CD4-positive, alpha-beta T cell treated with Interleukin-15 for 1 hour (primary cell): Measurements from ENCODE around the gene IL17RC.
"Not testable (repeated sequence)": the region's sequence is repeated elsewhere in the genome, so short reads cannot be mapped to it uniquely, and the experiment has no call there.

Experiments
- DNase-seq: peaks from one replicate; pipeline ENCODE4 v3.0.0-alpha.2; 2020

The IL17RC gene

GRCh38 chr3:9895715-9896114, 21.2 kb upstream of the IL17RC start:
- not testable (repeated sequence) for DNase-seq

DNA sequence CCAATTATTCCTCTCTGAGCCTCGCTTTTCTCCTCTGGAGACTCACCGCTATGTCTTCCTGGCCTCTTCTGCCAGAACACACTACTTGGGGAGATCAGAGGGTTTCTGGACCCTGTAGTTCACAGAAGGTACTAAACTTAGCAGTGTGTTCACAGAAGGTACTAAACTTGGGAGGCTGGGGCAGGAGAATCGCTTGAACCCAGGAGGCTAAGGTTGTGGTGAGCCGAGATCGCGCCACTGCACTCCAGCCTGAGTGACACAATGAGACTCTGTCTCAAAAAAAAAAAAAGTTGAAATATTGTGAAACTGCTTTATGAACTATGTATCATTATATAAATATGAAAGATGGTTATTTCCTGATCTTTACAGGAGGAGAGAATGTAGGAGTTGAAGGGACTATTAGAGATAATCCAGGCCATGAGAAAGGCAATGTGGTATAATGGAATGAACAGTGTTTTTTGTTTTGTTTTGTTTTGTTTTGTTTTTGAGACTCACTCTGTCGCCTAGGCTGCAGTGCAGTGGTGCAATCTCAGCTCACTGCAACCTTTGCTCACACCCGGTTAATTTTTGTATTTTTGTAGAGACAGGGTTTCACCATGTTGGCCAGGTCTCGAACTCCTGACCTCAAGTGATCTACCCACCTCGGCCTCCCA, 20.0 kb upstream of the IL17RC start:
- not testable (repeated sequence) for DNase-seq

GRCh38 chr3:9897408-9898372, 19.2 kb upstream of the IL17RC start:
- DNase-seq: no peak

DNA sequence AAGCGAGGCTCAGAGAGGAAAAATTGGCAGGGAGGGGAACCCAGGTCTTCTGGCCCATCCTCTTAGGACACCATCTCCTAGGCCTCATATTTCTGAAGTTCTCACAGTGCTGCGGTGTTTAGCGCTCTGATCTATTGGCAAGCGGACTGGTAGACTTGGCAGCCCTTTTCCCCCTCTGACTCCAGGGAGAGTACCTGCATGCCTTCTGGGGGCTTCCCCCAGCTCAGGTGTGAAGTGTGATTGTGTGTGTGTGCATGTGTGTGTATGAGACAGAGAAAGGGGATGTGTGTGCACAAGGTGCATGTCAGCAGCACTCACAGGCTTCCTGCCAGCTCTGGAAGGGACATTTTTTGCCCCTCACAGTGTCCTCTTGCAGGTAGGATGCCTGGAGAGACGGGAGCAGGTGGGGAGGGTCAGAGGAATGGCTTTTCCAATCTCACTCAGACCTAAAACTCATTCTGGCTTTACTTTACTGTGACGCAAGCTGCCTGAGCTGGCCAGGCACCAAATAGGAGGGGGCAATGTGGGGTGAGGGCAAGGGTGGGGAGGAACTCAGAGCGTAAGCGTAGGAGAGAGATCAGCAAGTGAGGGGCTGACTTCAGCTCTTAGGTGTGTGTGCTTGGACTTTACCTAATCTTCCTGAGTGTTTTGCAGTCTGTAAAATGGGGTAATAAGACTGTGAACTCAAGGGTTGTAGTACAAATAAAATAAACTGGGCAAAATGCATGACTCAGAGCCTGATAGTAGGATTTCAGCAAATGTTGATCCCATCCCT, 18.2 kb upstream of the IL17RC start:
- DNase-seq: no peak

GRCh38 chr3:9899289-9899791, 17.6 kb upstream of the IL17RC start:
- DNase-seq: no peak

DNA sequence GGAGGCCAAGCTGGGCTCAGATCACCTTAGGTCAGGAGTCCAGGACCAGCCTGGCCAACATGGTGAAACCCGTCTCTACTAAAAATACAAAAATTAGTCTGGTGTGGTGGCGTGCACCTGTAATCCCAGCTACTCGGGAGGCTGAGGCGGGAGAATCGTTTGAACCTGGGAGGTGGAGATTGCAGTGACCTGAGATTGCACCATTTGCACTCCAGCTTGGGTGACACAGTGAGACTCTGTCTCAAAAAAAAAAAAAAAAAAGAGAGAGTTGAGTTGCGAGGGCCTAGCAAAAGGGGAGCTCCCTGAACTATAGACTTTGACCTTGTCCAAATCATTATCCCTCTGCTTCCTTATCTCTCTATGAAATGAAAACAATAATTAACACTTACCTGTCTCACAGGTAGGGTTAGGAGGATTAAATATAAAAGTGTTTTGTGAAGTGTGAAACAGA, 15.9 kb upstream of the IL17RC start:
- DNase-seq: not testable (repeated sequence)

DNA sequence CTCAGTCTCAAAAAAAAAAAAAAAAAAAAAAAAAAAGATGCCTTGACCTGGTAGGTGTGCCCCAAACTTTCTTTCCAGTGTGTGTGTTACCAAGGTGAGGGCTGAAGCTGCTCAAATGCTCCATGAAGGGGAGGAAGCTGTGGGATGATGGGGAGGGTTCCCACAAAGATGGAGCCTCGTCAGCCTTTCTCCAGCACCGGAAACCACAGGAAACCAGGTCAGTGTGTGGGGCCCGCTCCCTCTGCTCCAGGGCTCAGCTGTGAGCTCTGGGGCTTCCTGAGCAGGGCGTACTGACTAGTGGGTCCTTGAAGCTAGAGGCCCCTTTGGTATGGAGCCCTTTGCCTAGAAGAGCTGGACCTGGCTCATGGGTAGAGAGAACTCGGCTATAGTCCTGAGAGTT, 14.9 kb upstream of the IL17RC start:
- DNase-seq: no peak

DNA sequence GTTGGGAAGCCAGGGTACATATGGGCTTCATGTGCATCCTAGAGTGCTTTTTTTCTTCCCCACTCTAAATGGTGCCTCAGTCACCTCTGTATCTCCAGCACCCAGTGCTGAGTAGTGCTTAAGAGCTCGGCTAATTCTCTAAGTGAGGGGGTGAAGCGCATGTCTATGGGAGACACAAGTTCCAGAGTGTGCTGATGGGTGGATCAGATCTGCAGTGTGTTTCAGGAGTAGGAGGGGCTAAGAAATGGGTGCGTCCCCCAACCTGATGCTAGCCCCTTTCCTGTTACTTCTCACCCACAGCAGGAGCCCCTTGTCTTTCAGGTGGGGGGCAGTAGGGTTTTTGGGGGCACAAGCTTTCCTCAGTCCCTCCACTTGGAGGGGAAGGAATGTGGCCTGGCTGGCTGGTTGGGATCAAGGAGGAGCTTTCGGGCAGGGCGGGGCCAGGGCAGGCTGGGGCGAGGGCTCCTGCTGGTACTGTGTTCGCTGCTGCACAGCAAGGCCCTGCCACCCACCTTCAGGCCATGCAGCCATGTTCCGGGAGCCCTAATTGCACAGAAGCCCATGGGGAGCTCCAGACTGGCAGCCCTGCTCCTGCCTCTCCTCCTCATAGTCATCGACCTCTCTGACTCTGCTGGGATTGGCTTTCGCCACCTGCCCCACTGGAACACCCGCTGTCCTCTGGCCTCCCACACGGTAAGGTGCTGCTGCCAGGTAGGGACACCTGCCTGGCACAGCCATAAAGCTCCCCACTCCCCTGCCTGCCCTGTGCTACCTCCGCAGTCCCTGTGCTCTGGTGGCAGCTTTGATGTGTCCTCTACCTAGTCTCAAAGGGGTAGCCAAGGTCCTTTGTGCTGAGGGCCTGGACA, 14.3 kb upstream of the IL17RC start, which contains the start of gene IL17RE:
Gene IL17RE, plus strand, starts transcription at position 477 of the 866 bp plus-strand sequence. Its CDS starts 85 bp downstream, at position 562.
- DNase-seq: no peak

DNA sequence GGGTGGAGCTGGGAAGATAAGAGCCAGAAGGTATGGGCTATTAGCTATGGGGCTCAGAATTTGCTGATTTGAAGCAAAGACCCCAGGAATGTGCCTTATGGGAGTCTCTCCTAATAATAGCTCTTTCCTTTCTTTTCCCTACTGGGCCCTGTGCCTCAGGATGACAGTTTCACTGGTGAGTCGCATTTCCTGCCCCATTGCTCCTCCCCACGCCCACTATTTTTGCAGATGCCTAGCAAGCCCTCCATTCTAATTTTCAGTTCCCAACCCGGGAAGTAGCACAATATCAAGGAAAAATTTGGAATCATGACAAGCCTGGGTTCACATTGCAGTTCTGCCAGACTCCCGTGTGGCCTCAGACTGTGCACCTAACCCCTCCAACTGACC, 13.7 kb upstream of the IL17RC start:
- no peak for DNase-seq

DNA sequence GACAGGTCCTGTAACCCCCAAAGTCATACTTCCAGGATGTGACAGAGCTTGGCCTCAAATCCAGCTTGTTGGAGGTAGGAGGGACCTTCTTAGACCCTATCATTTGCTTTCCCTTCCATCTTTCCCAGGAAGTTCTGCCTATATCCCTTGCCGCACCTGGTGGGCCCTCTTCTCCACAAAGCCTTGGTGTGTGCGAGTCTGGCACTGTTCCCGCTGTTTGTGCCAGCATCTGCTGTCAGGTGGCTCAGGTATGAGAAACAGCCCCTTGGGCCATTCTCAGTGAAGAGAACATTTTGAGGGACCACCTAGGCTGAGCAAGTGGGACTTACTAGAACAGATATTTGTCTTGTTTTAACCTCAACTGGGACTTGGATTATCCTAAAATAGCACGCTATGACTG, 13.0 kb upstream of the IL17RC start:
- no peak for DNase-seq

DNA sequence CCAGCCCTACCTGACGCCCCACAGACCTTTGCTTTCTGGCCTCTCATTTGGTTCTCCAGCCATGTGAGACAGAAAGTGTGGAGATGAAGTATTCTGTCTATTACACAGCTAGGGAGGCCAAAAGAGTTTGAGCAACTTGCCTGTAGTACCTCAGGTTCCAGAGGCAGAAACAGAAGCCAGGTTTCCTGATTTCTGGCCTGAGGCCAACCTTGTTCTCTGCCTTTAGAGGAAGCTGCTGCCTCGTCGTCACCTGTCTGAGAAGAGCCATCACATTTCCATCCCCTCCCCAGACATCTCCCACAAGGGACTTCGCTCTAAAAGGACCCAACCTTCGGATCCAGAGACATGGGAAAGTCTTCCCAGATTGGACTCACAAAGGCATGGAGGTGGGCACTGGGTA, 10.4 kb upstream of the IL17RC start:
- DNase-seq: no peak

DNA sequence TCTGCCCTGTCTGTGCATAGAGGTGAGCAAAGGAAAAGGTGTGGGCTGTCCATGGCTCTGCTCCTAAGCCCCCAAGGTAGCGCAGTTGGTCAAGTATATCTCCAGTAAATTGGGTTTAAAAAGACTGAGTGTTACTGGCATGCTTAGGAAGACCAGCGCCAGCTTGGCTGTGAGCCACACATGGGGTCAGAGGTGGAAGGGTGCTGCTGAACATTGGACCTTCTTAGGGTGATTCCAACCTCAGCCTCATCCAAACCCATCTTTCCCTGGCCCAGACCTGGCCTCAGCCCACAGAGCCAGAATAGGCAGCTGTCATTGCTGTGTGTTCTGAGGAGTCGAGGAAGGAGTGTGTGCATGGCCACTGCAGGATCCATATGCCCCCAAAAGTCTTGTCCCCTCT, 8.6 kb upstream of the IL17RC start:
- DNase-seq: no peak

GRCh38 chr3:9909221-9910013, 7.5 kb upstream of the IL17RC start:
- no peak for DNase-seq

DNA sequence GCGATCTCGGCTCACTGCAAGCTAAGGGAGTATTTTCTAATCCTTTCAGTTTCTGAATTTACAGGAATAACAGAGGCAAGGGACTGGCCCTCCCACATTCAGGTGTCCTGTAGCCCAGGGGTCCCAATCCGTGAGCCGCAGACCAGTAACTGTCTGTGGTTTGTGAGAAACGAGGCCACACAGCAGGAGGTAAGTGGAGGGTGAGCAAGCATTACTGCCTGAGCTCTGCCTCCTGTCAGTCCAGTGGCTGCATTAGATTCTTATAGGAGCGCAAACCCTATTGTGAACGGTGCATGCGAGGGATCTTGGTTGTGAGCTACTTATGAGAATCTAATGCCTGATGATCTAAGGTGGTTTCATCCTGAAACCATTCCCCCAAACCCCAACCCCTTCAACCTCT, 5.0 kb upstream of the IL17RC start:
- DNase-seq: no peak

- DNase-seq: no peak
Measured at GRCh38 chr3:9912294-9912935, 4.5 kb upstream of the IL17RC start.

DNA sequence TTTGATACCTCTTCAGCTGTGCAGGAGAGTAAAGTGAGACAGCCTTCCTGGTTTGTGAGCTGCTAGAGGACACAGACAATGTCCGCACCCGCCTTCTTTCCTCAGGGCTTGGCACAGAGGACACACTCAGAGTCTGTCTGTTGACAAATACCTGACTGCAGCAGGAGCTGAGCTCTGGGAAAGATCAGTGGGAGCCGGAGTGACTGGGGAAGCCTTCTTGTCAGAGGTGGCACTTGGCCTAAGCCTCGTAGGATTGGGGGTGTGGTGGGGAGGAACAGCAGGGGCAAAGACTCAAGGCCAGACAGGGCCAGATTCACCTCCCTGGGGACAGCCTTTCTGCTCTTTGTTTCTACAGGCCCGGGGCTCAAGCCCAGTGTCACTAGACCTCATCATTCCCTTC, 3.3 kb upstream of the IL17RC start:
- no peak for DNase-seq

DNA sequence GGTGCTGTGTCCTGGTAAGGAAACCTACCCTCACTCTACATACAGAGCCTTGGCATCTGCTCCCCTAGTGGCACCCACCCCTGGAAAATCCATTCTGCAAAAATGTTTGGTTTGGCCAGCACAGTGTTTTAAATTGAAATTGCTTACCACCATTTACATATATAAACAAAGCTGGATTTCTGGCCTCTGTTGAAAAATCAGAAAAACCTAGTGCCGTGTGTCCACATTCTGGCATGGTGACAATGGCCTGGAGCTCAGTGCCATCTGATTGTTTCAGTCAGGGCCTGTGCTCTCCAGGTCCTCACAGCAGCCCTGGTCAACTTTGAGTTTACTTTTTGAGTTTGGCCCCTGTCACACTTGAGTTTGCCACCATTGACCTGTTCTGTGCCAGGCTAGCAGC, 2.9 kb upstream of the IL17RC start:
- no peak for DNase-seq

DNA sequence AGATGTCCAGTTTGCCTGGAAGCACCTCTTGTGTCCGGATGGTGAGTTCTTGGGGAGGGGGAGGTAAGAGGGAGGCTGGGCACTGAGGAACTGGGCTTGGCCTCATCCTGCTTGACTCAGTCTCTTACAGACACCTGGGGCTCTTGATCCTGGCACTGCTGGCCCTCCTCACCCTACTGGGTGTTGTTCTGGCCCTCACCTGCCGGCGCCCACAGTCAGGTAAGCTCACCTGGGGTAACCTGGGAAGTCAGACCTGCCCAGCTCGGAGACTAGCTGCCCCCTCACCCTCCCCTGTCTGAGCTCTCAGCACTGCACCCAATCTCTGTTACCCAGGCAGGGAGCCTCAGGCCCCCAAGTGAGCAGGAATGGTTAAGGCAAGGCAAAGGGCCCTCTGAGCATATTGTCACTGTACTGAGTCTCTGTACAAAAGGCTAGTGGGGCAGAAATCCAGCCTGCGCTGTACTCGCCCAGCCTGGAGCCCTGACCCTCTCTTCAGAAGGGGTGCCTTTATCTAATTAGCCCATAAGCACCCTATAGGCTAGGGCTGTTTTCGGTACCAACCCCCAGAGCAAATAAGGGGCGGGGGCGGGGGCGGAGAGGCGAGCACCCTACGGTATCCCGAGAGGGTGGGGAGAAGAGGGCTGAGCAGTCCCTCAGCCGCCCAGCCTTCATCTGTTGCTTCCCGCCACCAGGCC, 2.2 kb upstream of the IL17RC start:
- no peak for DNase-seq

- DNase-seq: no peak
Measured at GRCh38 chr3:9915254-9916141, 1.4 kb upstream of the IL17RC start.
